ENCODE measurements around the gene ANO6.
"Not testable (repeated sequence)": the region's sequence is repeated elsewhere in the genome, so short reads cannot be mapped to it uniquely, and the experiment has no call there.

Gene ANO6

DNA sequence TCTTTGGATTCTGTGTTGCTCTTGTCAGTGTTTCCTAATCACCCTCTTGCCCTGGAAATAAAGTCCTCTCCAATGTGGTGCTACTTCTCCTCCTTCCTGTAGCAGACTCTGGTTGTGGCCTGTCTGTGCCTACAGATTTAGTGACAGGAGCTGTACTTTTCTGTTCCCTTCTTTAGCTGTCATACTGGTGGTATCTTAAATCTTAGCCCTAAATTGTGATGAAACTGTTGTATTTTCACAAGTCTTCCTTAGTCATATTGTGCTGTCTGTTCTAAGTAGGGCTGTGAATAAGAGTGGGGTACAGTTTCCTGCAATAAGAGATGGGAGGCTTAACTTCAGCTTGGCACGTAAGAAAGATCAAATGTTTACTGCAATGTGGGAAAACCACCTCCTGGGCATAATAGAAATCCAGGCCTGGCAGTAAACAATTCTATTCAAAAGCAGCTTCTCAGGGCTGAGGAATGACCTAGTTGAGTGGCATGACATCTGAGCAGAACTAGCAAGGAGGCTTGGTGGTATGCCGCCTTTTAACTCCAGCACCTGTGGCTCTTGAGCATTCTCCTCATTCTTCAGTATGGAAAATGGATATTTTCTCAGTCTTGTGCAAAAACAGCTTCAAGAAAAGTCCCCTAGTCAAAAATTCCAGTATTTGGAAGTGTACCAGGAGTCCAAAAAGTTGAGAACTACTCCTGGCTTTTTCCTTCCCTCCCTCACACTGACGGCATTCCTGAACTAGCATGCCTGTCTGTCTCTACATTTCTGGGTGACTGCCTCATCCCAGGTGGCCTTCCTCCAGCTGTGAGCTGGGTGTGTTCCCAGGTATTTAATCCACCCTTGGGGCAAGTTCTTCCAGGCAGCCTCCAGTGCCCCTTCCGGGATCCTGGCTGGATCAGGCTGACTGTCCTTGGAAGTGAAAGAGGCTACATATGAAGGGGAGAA, 19.5 kb downstream of the ANO6 start:
- DNase-seq, result peak in 1 of 58 donors; percentile 35

DNA sequence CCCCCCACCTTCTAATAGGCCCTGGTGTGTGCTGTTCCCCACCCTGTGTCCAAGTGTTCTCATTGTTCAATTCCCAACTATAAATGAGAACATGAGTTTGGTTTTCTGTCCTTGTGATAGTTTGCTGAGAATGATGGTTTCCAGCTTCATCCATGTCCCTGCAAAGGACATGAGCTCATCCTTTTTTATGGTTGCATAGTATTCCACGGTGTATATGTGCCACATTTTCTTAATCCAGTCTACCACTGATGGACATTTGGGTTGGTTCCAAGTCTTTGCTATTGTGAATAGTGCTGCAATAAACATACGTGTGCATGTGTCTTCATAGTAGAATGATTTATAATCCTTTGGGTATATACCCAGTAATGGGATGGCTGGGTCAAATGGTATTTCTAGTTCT, 20.5 kb downstream of the ANO6 start:
- DNase-seq, result not testable (repeated sequence)

DNA sequence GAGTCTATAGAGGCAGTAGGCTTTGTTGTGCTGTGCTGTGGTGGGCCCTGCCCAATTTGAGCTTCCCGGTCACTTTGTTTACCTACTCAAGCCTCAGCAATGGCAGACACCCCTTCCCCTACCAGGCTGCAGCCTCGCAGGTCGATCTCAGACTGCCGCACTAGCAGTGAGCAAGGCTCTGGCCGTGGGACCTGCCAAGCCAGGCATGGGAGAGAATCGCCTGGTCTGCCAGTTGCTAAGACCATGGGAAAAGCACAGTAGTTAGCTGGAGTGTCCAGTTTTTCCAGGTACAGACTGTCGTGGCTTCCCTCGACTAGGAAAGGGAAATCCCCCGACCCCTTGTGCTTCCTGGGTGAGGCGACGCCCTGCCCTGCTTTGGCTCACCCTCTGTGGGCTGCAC, 26.3 kb downstream of the ANO6 start:
- no peak for DNase-seq

DNA sequence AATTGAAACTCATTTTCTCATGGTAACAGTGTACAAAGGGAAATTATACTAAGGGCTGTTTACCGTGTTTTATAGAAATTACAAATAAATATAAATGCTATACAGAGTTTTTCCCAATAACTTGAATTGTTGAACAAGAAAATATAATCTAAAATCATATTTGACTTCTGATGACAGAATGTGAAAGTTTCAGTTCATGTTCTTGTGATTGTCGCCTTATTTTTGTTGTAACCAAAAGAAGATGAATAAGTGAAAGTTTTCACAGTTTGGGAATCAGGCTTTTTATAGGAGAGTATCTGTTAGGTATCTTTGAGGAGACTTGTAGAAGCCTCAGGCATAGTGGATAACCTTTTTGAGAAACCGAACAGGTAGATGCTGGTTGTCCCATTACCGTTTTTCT, 28.1 kb downstream of the ANO6 start:
- no peak for DNase-seq

- no peak for DNase-seq
Observed at GRCh38 chr12:45244561-45245343, 28.9 kb downstream of the ANO6 start.

- DNase-seq, result no peak
Observed at GRCh38 chr12:45246236-45246635, 30.3 kb downstream of the ANO6 start.

DNA sequence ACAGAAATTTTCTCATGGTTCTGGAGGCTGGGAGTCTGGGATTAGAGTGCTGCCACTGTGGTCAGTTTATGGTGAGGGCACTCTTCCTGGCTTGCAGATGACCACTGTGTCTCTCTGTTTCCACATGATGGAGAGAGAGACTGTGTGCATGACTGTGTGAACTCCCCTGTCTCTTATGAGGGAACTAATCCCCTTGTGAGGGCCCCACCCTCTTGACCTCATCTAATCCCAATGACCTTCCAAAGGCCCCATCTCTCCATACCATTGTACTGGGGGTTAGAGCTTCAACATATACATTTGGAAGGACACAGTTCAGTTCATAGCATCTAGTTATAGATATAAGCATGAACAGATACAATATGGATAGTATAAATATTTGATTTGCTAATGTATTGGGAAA, 31.7 kb downstream of the ANO6 start:
- no peak for DNase-seq

- no peak for DNase-seq
Observed at GRCh38 chr12:45248095-45248494, 32.2 kb downstream of the ANO6 start.

DNA sequence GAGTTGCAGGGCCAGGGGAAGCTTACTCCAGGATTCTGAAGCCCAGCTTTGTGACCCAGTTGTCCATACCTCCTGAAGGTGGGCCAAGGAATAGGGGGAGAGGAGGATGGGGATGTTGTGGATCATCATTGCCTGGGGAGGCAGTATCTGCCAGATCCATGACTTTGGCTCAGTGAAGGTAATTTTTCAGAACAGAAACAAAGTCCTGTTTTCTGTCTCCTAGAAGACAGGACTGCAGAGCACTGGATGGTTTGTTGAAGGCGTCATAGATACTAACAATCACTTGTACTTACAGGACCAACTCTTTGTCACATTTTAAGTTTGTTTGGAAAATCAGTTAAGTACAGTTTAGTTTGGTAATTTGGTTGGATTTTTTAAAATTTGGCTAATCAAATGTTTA, 38.4 kb downstream of the ANO6 start:
- DNase-seq, result no peak

DNA sequence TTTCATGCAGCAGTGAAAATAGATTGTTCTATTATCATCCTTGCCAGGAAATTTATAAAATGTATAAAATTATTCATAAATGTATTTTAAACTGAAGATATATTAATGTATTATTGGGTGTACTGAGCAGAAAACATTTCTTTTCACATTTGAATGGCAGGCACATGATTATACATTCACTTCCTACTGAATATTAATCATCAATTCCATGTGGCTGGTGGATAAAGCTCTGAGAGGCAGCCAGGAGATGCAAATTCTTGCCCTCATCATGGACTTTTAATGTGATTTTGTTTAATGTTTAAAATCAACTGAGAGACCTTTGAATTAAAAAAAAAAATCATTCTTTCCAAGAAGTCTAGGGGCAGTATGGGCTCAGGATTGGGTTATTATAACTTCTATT, 40.8 kb downstream of the ANO6 start:
- DNase-seq, result no peak

- DNase-seq, result no peak
Observed at GRCh38 chr12:45257185-45257930, 41.5 kb downstream of the ANO6 start.

- peak in 1 of 58 donors; percentile 6 for DNase-seq
Observed at GRCh38 chr12:45259675-45260074, 43.8 kb downstream of the ANO6 start.

DNA sequence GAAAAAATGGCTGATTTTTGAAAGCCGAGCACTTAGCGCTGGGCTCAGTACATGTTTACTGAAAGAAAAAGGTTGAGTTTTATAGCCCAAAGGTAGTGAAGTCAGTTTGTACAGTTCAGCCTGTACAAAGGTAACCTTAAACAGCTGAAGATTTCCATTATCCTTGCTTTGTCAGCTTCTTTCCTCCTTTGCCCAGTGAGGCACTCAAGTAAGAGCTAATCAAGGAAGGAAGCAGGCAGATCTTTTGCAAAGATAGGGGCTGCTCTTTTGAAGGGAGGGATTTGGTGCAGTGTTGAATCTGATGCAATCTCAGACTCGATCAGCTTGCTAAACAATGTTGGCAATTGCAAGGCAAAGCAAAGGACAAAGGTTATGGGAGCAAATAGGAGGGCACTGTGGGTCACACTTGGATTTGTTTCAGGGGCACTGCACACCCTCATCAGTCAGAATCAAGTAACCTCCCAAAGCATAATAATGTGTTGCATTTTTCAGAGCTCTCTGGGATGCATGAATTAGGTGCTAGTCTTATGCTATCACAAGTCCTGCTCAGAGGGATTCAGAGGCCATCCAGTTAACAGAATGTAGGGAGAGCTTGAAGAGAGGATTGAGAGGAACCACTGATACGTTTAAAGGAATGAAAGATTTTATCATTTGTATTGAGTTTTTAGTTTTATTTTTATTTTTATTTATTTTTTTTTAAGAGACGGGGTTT, 44.4 kb downstream of the ANO6 start:
- DNase-seq, result no peak

GRCh38 chr12:45260854-45261253, 45.0 kb downstream of the ANO6 start:
- DNase-seq, result no peak

- DNase-seq, result not testable (repeated sequence)
Observed at GRCh38 chr12:45262185-45262584, 46.3 kb downstream of the ANO6 start.

DNA sequence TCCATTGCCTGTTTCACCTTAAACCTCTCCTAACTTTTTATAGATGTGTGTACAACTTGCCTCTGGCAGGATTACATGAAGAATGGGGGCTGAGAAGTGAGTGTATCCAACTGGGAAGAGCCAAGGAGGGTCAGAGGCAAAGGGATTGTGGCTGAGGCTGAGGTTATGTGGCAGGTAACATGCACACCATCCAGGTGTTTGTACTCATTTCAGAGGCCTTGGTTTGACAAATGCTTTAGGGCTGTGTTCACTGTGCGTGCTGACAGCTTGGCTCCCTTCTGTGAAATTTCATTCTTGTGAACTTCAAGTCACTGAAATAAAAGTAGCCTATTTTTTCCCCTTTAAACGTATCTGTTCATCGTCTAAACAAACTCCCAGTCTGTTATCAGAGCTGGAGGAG, 47.7 kb downstream of the ANO6 start:
- no peak for DNase-seq

DNA sequence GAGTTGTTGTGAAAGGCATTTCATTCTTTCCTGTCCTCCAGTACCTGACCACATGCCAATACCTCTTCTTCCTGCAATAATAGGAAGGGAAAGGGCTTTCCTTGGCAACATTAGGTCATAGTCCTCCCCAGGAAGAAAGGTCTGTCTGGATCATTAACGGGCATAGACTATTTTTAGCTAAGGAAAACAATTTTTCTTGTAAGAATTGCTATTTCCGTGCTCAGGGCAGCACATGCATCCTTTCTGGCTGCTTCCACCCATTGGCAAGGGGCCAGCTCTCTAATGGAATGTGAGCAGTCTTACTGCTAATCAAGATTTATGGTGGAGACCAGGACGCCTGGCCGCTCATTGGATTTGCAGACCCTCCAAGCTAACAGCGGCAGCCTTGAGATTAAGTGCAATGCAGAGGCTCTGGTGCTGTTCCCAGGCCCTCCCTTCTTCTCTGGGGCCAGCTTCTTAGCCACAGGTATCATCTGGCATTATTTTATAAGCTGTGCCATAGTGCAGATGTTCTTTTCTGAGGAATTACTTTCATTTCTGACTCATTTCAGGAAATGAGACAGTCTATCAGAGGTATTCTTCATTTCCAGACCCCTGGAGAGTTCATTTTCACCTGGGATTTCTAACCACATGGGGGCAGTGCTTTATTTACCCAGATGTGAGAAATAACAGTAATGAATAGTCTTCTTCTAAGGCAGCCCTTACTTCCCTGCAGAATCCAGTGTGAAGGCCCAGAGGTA, 52.9 kb downstream of the ANO6 start:
- DNase-seq, result peak in 4 of 58 donors; percentile 2 to 39 (median 8)

DNA sequence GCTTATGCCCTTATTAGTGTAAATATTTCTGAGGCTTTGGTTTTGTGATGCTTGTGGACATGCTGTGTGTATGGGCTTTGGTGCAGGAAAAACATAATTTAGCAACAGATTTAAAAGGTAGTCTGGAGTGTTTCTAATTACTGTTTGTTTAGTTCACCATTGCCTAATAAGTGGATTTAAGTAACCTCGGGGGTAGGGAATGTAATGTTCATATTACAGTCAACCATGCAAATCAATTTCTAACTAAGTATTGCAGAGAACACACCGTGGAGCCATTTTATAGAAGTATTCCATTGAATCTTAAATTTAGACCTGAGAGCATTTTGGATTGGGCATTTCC, 53.5 kb downstream of the ANO6 start:
- no peak for DNase-seq

- no peak for DNase-seq
Observed at GRCh38 chr12:45270951-45271350, 55.1 kb downstream of the ANO6 start.

GRCh38 chr12:45273717-45274271, 57.9 kb downstream of the ANO6 start:
- no peak for DNase-seq

All from anterior cingulate cortex (tissue), 58 donors.